ENCODE results near the gene TMEM154.

DNA sequence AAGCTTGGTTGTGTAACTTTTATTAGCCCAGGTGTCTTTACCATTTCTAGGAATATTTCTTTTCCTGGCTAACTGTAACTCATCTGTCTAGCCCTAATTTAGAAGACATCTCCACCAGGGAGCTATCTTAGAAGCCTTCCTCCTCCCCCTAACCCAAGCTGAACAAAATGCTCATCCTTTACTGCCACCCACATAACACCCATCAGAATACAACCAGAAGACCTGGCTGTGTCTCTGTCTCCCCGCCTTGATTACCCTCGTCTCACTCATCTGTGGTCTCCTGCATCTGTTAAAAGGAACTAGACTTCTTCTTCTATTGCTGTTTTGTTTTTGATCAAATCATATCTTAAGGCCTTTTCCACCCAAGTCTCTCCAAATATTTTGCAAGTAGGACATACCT, 4.8 kb upstream of the TMEM154 start:
- TF ChIP-seq, protein P1, sequence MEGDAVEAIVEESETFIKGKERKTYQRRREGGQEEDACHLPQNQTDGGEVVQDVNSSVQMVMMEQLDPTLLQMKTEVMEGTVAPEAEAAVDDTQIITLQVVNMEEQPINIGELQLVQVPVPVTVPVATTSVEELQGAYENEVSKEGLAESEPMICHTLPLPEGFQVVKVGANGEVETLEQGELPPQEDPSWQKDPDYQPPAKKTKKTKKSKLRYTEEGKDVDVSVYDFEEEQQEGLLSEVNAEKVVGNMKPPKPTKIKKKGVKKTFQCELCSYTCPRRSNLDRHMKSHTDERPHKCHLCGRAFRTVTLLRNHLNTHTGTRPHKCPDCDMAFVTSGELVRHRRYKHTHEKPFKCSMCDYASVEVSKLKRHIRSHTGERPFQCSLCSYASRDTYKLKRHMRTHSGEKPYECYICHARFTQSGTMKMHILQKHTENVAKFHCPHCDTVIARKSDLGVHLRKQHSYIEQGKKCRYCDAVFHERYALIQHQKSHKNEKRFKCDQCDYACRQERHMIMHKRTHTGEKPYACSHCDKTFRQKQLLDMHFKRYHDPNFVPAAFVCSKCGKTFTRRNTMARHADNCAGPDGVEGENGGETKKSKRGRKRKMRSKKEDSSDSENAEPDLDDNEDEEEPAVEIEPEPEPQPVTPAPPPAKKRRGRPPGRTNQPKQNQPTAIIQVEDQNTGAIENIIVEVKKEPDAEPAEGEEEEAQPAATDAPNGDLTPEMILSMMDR (IDR thresholded peaks at IDR 0.05; ENCODE audit: poor library complexity), result no peak
- TF ChIP-seq EZH2 (IDR thresholded peaks at IDR 0.05; ENCODE audit: borderline replicate concordance), result no peak

Measured in hepatocyte (in vitro differentiated cells).